Effector memory CD4-positive, alpha-beta T cell (primary cell): ENCODE results near the gene VSTM1.
"Not testable (repeated sequence)": the region's sequence is repeated elsewhere in the genome, so short reads cannot be mapped to it uniquely, and the experiment has no call there.

Experiments
- DNase-seq, 3 donors: peaks; one replicate each; pipeline ENCODE4 v3.0.0-alpha.2; 2020
- H3K27ac ChIP-seq: 2 replicates; pipeline ENCODE4 v1.7.0; 2013; ENCODE audit warnings: mild to moderate bottlenecking, low read length, moderate library complexity; ENCODE audit not compliant: insufficient read depth, poor library complexity, severe bottlenecking
- H3K27me3 ChIP-seq: replicated peaks from 2 replicates; pipeline ENCODE4 v1.7.0; 2013; ENCODE audit warnings: mild to moderate bottlenecking, low read length; ENCODE audit not compliant: insufficient read depth, control insufficient read depth, poor library complexity, severe bottlenecking
- H3K36me3 ChIP-seq: 2 replicates; pipeline ENCODE4 v1.7.0; 2013; ENCODE audit warnings: mild to moderate bottlenecking, low read length, moderate library complexity; ENCODE audit not compliant: control insufficient read depth, insufficient read depth
- H3K4me1 ChIP-seq: 2 replicates; pipeline ENCODE4 v1.7.0; 2013; ENCODE audit warnings: low read length, mild to moderate bottlenecking; ENCODE audit not compliant: control insufficient read depth, insufficient read depth, poor library complexity, severe bottlenecking
- H3K4me3 ChIP-seq: 2 replicates; pipeline ENCODE4 v1.7.0; 2013; ENCODE audit warnings: low read length, low read depth, mild to moderate bottlenecking; ENCODE audit not compliant: insufficient read depth, poor library complexity, severe bottlenecking
- H3K9me3 ChIP-seq: 2 replicates; pipeline ENCODE4 v1.7.0; 2013; ENCODE audit warnings: mild to moderate bottlenecking, low read length, moderate library complexity; ENCODE audit not compliant: control insufficient read depth

The VSTM1 gene

GRCh38 chr19:54099903-54100255 is 36.2 kb upstream of the VSTM1 start:
- H3K9me3 ChIP-seq, H3K36me3 ChIP-seq, H3K4me3 ChIP-seq, H3K27ac ChIP-seq, DNase-seq, H3K27me3 ChIP-seq: not testable (repeated sequence)
- H3K4me1 ChIP-seq = peaks cover 16% of the 10 kb centered on the region

GRCh38 chr19:54099190-54099902 is 35.6 kb upstream of the VSTM1 start:
- no peak for DNase-seq
- no peak overlapping the region for H3K27ac ChIP-seq
- H3K27me3 ChIP-seq = no peaks in the 10 kb centered on the region
- H3K9me3 ChIP-seq = no peaks in the 10 kb centered on the region
- H3K36me3 ChIP-seq = no peaks in the 10 kb centered on the region
- no peak overlapping the region for H3K4me3 ChIP-seq
- H3K4me1 ChIP-seq = peaks cover 16% of the 10 kb centered on the region

GRCh38 chr19:54096617-54097106 is 33.0 kb upstream of the VSTM1 start:
- H3K4me1 ChIP-seq = peaks cover 12% of the 10 kb centered on the region
- no peaks in the 10 kb centered on the region for H3K36me3 ChIP-seq
- H3K27ac ChIP-seq = no peak overlapping the region
- no peak overlapping the region for H3K4me3 ChIP-seq
- no peaks in the 10 kb centered on the region for H3K9me3 ChIP-seq
- no peaks in the 10 kb centered on the region for H3K27me3 ChIP-seq
- no peak for DNase-seq

GRCh38 chr19:54095859-54096616 is 32.3 kb upstream of the VSTM1 start:
- peak; percentile 18 to 31 (median 28) for DNase-seq
- not testable (repeated sequence) for H3K36me3 ChIP-seq, H3K9me3 ChIP-seq, H3K27me3 ChIP-seq, H3K27ac ChIP-seq
- peak overlapping the region; percentile 37 for H3K4me3 ChIP-seq
- peaks cover 12% of the 10 kb centered on the region for H3K4me1 ChIP-seq

GRCh38 chr19:54095136-54095858 is 31.6 kb upstream of the VSTM1 start:
- Histone ChIP-seq H3K4me1 (peaks cover 12% of the 10 kb centered on the region), H3K4me3 (peak overlapping the region; percentile 37), H3K27ac (no peak overlapping the region), H3K27me3 (no peaks in the 10 kb centered on the region), H3K36me3 (no peaks in the 10 kb centered on the region), H3K9me3 (no peaks in the 10 kb centered on the region)
- DNase-seq = no peak

GRCh38 chr19:54094426-54095000 is 30.8 kb upstream of the VSTM1 start:
- H3K27ac ChIP-seq = no peak overlapping the region
- no peaks in the 10 kb centered on the region for H3K27me3 ChIP-seq
- DNase-seq = no peak
- H3K4me3 ChIP-seq = no peak overlapping the region
- no peaks in the 10 kb centered on the region for H3K36me3 ChIP-seq
- H3K9me3 ChIP-seq = no peaks in the 10 kb centered on the region
- peaks cover 12% of the 10 kb centered on the region for H3K4me1 ChIP-seq

GRCh38 chr19:54084410-54084809 is 20.7 kb upstream of the VSTM1 start:
- Histone ChIP-seq H3K4me3 (no peak overlapping the region), H3K27me3 (no peaks in the 10 kb centered on the region), H3K27ac (no peak overlapping the region), H3K4me1 (no peaks in the 10 kb centered on the region), H3K9me3 (peaks cover 7% of the 10 kb centered on the region), H3K36me3 (no peaks in the 10 kb centered on the region)
- no peak for DNase-seq

- DNase-seq = no peak
- H3K27ac ChIP-seq = no peak within 1 kb of the TSS
Observed at GRCh38 chr19:54081032-54081431, 17.3 kb upstream of the VSTM1 start, which contains the start of gene TARM1. TARM1 (minus strand) TSS chr19:54081365; CDS start chr19:54081340, 25 bp downstream.

GRCh38 chr19:54077334-54077733 is 13.6 kb upstream of the VSTM1 start:
- Histone ChIP-seq H3K36me3 (no peaks in the 10 kb centered on the region), H3K27me3 (no peaks in the 10 kb centered on the region), H3K4me3 (no peak overlapping the region), H3K9me3 (peaks cover 7% of the 10 kb centered on the region), H3K4me1 (no peaks in the 10 kb centered on the region), H3K27ac (no peak overlapping the region)
- no peak for DNase-seq

More at GRCh38 chr19:54081032-54081431, 17.3 kb upstream of the VSTM1 start, which contains the start of gene TARM1:
- no peaks in the 10 kb centered on the region for H3K4me1 ChIP-seq
- peaks cover 7% of the 10 kb centered on the region for H3K9me3 ChIP-seq
- no peak within 1 kb of the TSS for H3K4me3 ChIP-seq
- no peaks in the 10 kb centered on the region for H3K36me3 ChIP-seq
- no peaks in the 10 kb centered on the region for H3K27me3 ChIP-seq
